Measurements from ENCODE around the gene NRAS.

Gene NRAS

DNA sequence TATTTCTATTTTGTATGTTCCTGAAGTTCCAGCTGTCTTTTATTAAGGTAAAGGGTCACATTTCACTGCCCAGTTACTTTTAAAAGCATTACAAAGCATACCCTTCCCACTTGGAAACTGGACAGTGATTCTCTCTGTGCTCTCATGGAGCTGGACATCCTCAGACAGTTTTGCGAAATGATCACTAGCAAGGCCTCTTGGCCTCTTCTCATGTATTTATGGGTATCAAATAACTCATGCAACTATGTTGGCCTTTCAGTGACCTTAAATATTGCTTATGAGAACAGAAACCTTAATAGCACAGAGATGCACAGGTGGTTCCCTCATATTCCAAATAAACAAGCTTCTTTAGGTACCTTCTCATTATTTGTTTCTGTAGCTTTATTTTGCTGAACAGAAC is 13.3 kb downstream of the NRAS start:
- DNase-seq: no peak
- Histone ChIP-seq H3K4me3 (ENCODE audit: low read depth, low read length) (no peak overlapping the region), H3K36me3 (peaks cover 15% of the 10 kb centered on the region), H3K9me3 (no peaks in the 10 kb centered on the region), H3K27me3 (peaks cover 17% of the 10 kb centered on the region), H3K4me1 (no peaks in the 10 kb centered on the region)
- TF ChIP-seq, protein P1, sequence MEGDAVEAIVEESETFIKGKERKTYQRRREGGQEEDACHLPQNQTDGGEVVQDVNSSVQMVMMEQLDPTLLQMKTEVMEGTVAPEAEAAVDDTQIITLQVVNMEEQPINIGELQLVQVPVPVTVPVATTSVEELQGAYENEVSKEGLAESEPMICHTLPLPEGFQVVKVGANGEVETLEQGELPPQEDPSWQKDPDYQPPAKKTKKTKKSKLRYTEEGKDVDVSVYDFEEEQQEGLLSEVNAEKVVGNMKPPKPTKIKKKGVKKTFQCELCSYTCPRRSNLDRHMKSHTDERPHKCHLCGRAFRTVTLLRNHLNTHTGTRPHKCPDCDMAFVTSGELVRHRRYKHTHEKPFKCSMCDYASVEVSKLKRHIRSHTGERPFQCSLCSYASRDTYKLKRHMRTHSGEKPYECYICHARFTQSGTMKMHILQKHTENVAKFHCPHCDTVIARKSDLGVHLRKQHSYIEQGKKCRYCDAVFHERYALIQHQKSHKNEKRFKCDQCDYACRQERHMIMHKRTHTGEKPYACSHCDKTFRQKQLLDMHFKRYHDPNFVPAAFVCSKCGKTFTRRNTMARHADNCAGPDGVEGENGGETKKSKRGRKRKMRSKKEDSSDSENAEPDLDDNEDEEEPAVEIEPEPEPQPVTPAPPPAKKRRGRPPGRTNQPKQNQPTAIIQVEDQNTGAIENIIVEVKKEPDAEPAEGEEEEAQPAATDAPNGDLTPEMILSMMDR (IDR thresholded peaks at IDR 0.05; ENCODE audit: low read depth, low read length): no peak

DNA sequence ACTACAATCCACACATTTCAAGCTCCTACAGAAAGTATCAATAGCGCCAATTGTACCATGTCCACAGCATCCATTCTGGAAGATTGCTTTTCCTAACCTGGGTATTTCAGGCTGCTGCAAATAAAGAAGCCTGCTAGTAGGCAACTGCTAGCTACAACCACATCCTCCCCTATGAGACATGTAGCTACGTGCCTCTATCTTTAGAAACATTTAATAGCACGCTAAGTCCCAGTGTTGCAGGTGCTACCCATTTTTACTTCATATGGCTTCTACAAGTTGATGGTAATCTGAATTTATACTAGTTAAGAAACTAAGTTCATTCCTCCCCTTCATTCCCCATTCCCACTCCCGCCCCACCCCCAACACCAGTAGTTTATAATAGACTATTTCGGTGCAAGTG is 13.8 kb downstream of the NRAS start:
- TF ChIP-seq, protein P1 (IDR thresholded peaks at IDR 0.05; ENCODE audit: low read depth, low read length): no peak
- Histone ChIP-seq H3K27me3 (peaks cover 18% of the 10 kb centered on the region), H3K9me3 (no peaks in the 10 kb centered on the region), H3K4me3 (ENCODE audit: low read depth, low read length) (no peak overlapping the region), H3K4me1 (no peaks in the 10 kb centered on the region), H3K36me3 (peaks cover 10% of the 10 kb centered on the region)
- no peak for DNase-seq

DNA sequence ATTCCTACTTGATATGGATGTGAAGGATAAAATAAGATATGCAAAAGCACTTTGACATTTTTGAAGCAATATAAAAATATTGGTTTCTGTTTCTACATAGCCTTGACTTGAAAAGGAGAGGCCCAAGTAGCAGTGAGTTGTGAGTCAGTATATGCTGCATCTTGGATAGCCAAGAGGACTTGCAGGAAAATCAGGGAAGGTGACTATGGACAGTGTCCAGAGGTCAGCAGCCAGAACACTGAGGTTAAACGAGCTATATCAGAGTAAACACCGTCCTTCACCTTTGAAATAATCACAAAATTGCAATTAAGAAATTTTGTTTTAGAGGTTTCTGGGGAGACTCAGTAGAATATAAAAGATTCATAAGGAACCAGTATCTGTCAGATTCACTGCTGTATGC is 14.6 kb downstream of the NRAS start:
- Histone ChIP-seq H3K36me3 (peaks cover 2% of the 10 kb centered on the region), H3K27me3 (peaks cover 26% of the 10 kb centered on the region), H3K9me3 (no peaks in the 10 kb centered on the region), H3K4me3 (ENCODE audit: low read depth, low read length) (no peak overlapping the region), H3K4me1 (no peaks in the 10 kb centered on the region)
- TF ChIP-seq, protein P1 (IDR thresholded peaks at IDR 0.05; ENCODE audit: low read depth, low read length): no peak
- no peak for DNase-seq

DNA sequence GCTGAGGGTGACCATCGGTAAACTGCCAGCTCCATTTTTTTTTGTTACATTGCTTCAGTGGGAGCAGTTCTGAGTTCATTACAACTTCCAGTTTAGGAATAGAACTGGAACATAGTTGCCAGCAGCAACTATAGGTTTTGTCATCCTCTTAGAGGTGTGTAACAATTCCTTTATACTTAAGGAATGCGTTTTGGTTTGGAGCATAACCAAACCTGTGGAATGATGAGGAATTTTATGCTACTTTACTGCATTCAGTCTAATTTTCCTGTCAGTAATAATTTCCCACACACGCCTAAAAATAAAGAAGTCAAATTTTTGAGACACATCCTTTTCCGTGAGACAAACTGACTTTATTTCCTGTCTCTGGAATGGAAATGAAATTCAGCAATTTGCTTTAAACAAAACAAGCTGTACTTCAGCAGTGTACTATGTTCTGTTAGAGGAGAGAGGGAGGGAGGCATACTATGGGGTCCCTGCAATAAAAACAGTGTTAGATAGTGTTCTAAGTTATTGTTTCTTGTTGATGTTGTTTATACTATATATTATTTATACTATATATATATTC is 16.5 kb downstream of the NRAS start:
- TF ChIP-seq, protein P1 (IDR thresholded peaks at IDR 0.05; ENCODE audit: low read depth, low read length): no peak
- no peaks in the 10 kb centered on the region for H3K4me1 ChIP-seq

DNA sequence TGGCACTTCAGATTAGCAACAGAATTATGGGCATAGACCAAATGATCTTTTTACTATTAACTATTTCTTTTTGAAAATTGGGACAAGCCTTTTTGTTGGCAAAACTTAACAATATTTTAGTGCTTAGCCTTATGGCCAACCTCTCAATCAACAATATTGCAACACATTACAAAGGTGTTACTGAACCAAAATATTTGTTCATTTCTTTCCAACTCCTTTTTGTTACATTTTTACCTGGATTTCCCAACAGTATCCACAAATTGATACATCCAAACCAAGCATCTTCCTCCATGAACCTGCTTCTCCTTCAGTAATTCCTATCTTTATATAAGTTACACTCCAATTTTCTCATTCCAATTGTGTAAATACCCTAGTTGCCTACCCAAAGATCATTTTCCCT is 19.8 kb downstream of the NRAS start:
- H3K4me3 ChIP-seq (ENCODE audit: low read depth, low read length): no peak overlapping the region
- no peaks in the 10 kb centered on the region for H3K36me3 ChIP-seq
- peaks cover 39% of the 10 kb centered on the region for H3K27me3 ChIP-seq
- no peaks in the 10 kb centered on the region for H3K9me3 ChIP-seq
- TF ChIP-seq, protein P1 (IDR thresholded peaks at IDR 0.05; ENCODE audit: low read depth, low read length): no peak
- H3K4me1 ChIP-seq: no peaks in the 10 kb centered on the region
- DNase-seq: no peak

More for the DNA sequence above, 16.5 kb downstream of the NRAS start:
- no peak for DNase-seq
- no peak overlapping the region for H3K4me3 ChIP-seq (ENCODE audit: low read depth, low read length)
- H3K27me3 ChIP-seq: peaks cover 39% of the 10 kb centered on the region
- H3K36me3 ChIP-seq: no peaks in the 10 kb centered on the region; the same call in 1 of the 2 replicates
- H3K9me3 ChIP-seq: no peaks in the 10 kb centered on the region

DNA sequence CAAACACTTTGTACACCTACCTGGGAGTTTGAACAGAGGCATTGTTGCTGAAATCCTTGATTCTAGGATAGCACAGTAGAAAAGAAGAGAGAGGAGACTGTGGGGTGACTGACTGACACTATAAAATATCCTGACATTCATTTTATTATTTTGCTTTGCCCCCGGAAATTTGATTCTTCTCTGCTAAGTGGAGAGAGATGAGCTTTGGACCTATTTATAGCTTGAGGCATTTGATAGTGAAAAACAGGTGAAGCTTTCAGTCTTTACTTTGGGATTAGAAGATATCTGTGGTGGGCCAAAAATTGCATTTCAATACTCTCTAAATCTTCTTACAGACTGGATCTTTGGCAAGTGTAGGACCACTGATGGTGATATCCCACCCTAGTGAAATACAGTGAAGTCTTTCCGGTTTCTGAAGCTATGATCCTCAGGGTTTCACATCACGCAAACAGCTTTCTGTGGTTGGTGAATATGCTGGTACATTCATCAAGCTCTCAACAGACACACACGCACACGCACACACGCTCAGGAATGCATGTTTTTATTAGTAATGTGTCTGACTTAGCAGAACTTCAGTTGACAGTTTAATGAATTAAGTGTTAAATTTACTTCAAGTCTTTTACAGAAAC is 21.0 kb downstream of the NRAS start, which contains the start of gene AMPD1:
AMPD1 (minus strand) TSS at position 117 of the 629 bp plus-strand sequence; CDS start at position 42, 75 bp downstream.
- H3K9me3 ChIP-seq: no peaks in the 10 kb centered on the region
- H3K27me3 ChIP-seq: peaks cover 30% of the 10 kb centered on the region
- H3K4me1 ChIP-seq: no peaks in the 10 kb centered on the region
- TF ChIP-seq, protein P1 (IDR thresholded peaks at IDR 0.05; ENCODE audit: low read depth, low read length): no peak
- H3K36me3 ChIP-seq: no peaks in the 10 kb centered on the region
- no peak within 1 kb of the TSS for H3K4me3 ChIP-seq (ENCODE audit: low read depth, low read length)
- no peak for DNase-seq
